Suprapubic skin (tissue), 4 donors: ENCODE results near the gene CEACAM8. TPM values are rescaled to one million over a fixed set of nuclear protein-coding genes. Genes with fewer than 3 reads are reported as not detected.
"Not testable (repeated sequence)": the region's sequence is repeated elsewhere in the genome, so short reads cannot be mapped to it uniquely, and the experiment has no call there.

ENCODE experiments used
- DNase-seq, 2 donors: peaks; one replicate each; pipeline ENCODE4 v3.0.0-alpha.2; 2019; ENCODE audit warnings: low spot score in 2 of 2
- H3K27ac ChIP-seq: fragments of 200-600 bp; sonication (generic); one replicate; pipeline ENCODE4 v1.5.1; 2019
- H3K27me3 ChIP-seq: fragments of 200-600 bp; sonication (generic); one replicate; pipeline ENCODE4 v1.5.1; 2019
- H3K36me3 ChIP-seq: fragments of 200-600 bp; sonication (generic); one replicate; pipeline ENCODE4 v1.5.1; 2019
- H3K4me1 ChIP-seq: fragments of 200-600 bp; sonication (generic); one replicate; pipeline ENCODE4 v1.5.1; 2019
- H3K4me3 ChIP-seq: fragments of 200-600 bp; sonication (generic); one replicate; pipeline ENCODE4 v1.5.1; 2019; ENCODE audit warnings: mild to moderate bottlenecking
- H3K9me3 ChIP-seq: fragments of 200-600 bp; sonication (generic); one replicate; pipeline ENCODE4 v1.5.1; 2019
- EP300 ChIP-seq: sonication (generic); formaldehyde crosslinking; IDR thresholded peaks from one replicate; pipeline ENCODE4 v1.6.1; 2017; ENCODE audit warnings: antibody characterized with exemption
- POLR2A ChIP-seq, 2 donors: fragments of 450-650 bp; IDR thresholded peaks; one replicate each; pipeline ENCODE4 v1.6.1; 2017; ENCODE audit warnings: antibody characterized with exemption in 2 of 2, mild to moderate bottlenecking in 2 of 2, moderate library complexity in 2 of 2
- POLR2AphosphoS5 ChIP-seq, 3 donors: sonication (generic); formaldehyde crosslinking; IDR thresholded peaks; one replicate each; pipeline ENCODE4 v1.6.1; 2017; ENCODE audit warnings: antibody characterized with exemption in 3 of 3
- WGBS: methylation state at CpG from one replicate; pipeline ENCODE4 v1.1.5; 2018; 5-methylcytosine and 5-hydroxymethylcytosine counted together
- total RNA-seq, 4 donors: library from RNA; depleted of rRNA; stranded (reverse); fragments of >200 nt; gene quantifications; one replicate each; pipeline ENCODE4 v1.1.0, GENCODE V29; 2016
- TF ChIP-seq, protein P1 (sequence below), 2 donors: fragments of 200-600 bp in 1 of 2; fragments of 450-650 bp in 1 of 2; sonication (generic) in 1 of 2; IDR thresholded peaks; one replicate each; pipeline ENCODE4 v1.5.1; 2016 to 2019; ENCODE audit warnings: antibody characterized with exemption in 2 of 2, mild to moderate bottlenecking in 1 of 2, moderate library complexity in 1 of 2

CEACAM8 gene
- total RNA-seq, 4 donors from 2014 or later = 0.18 TPM; not detected in 3

DNA sequence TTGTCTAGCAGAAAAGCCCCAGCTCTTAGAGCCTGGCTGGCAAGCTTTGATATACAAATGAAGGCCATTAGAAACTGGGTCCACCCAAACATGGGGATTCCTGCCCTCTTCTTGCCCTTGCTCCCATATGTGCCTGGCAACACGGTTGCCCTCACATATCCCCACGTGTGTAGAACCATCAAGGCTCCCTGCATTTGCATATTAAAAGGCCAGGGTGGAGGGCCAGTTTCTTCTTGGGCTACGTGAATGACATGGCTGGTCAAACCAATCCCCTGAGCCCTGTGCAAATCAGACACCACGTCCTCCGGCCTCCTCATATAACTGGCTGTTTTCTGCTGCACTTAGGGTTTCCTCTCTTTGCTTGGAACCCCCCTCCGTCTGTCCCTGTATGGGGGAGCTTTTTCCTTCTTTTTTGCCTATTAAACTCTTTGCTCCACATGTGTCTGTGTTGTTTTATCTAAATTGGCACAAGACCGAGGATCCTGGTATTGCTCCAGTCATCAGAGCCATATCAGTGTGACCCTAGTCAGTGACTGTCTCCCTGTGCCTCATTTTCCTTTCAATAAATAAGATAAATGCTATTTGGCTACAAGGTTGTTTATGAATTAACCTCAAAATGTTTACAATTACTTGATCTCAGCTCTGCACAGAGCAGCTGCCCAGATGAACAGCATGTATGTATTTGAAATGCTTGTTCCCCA is 36.1 kb downstream of the CEACAM8 start:
- H3K4me3 ChIP-seq = no peak overlapping the region
- no peak for DNase-seq
- 69% methylated on average over 7 of the region's 7 CpGs for WGBS
- no peak overlapping the region for H3K27ac ChIP-seq
- TF ChIP-seq POLR2A (IDR thresholded peaks at IDR 0.05) (no peak), POLR2AphosphoS5 (IDR thresholded peaks at IDR 0.05) (no peak), EP300 (no peak)
- TF ChIP-seq, protein P1, sequence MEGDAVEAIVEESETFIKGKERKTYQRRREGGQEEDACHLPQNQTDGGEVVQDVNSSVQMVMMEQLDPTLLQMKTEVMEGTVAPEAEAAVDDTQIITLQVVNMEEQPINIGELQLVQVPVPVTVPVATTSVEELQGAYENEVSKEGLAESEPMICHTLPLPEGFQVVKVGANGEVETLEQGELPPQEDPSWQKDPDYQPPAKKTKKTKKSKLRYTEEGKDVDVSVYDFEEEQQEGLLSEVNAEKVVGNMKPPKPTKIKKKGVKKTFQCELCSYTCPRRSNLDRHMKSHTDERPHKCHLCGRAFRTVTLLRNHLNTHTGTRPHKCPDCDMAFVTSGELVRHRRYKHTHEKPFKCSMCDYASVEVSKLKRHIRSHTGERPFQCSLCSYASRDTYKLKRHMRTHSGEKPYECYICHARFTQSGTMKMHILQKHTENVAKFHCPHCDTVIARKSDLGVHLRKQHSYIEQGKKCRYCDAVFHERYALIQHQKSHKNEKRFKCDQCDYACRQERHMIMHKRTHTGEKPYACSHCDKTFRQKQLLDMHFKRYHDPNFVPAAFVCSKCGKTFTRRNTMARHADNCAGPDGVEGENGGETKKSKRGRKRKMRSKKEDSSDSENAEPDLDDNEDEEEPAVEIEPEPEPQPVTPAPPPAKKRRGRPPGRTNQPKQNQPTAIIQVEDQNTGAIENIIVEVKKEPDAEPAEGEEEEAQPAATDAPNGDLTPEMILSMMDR (IDR thresholded peaks at IDR 0.05) = no peak
- no peaks in the 10 kb centered on the region for H3K36me3 ChIP-seq
- peaks cover 2% of the 10 kb centered on the region for H3K4me1 ChIP-seq
- H3K9me3 ChIP-seq = no peaks in the 10 kb centered on the region
- H3K27me3 ChIP-seq = no peaks in the 10 kb centered on the region

DNA sequence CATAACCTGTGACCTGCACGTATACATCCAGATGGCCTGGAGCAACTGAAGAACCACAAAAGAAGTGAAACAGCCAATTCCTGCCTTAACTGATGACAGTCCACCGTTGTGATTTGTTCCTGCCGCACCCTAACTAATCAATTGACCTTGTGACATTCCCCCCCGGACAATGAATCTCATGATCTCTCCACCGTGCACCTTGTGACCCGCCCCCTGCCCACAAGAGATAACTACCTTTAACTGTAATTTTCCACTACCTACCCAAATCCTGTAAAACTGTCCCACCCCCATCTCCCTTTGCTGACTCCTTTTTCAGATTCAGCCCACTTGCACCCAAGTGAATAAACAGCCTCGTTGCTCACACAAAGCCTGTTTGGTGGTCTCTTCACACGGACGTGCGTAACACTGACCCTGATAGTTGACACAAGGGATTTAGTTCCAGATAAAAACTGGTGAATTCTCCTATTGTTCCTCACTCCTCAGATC is 37.3 kb downstream of the CEACAM8 start:
- not testable (repeated sequence) for H3K4me1 ChIP-seq, DNase-seq, H3K27me3 ChIP-seq, H3K36me3 ChIP-seq, H3K9me3 ChIP-seq, H3K27ac ChIP-seq, H3K4me3 ChIP-seq
- WGBS = 84% methylated on average over 10 of the region's 10 CpGs

DNA sequence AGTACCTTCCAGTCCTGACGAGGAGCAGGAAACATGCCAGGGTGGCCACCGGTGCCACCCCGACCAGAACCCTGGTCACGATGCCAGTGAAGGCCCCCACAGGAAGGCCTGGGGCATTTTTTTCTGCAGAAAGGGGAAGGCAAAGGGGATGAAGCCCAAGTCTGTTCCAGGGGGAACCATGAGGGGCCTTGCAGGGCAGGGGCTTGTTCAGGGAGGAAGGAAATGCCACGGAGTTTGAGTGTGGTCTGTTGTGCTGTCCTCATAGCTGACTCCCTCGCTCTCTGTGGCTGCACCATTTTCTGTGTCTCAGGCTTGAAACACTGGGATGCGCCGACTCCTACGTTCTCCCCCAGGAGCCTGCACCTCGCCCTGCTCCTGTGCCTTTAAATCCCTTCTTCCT is 38.9 kb downstream of the CEACAM8 start:
- no peak overlapping the region for H3K4me3 ChIP-seq
- WGBS = 60% methylated on average over 10 of the region's 10 CpGs
- H3K36me3 ChIP-seq = no peaks in the 10 kb centered on the region
- no peak for DNase-seq
- no peaks in the 10 kb centered on the region for H3K9me3 ChIP-seq
- H3K27me3 ChIP-seq = peaks cover 5% of the 10 kb centered on the region
- no peak overlapping the region for H3K27ac ChIP-seq
- TF ChIP-seq, protein P1 (IDR thresholded peaks at IDR 0.05) = no peak
- no peak for TF ChIP-seq POLR2A (IDR thresholded peaks at IDR 0.05)
- no peak for TF ChIP-seq POLR2AphosphoS5 (IDR thresholded peaks at IDR 0.05)
- no peak for TF ChIP-seq EP300
- H3K4me1 ChIP-seq = no peaks in the 10 kb centered on the region

DNA sequence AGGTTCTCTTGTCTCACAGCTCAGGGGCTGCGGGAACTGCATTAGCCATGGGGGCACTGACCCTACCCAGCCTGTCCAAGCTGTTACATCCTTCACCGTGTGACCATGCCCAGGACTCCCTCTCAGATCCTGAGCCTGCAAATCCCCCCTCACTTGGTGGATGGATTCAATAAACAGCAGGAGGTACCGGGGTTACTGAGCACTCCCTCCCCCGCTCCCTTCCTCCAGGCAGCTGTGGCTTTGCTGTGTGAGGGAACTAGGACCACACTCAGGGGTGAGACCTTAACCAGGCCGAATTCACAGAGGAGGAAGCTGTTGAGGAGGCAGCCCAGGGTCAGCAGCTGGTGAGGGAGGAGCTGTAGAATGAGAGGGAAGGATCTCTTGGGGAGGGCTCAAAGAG is 39.4 kb downstream of the CEACAM8 start:
- no peaks in the 10 kb centered on the region for H3K4me1 ChIP-seq
- no peak for TF ChIP-seq EP300
- TF ChIP-seq, protein P1 (IDR thresholded peaks at IDR 0.05) = no peak
- TF ChIP-seq POLR2A (IDR thresholded peaks at IDR 0.05) = no peak
- no peak for DNase-seq
- H3K36me3 ChIP-seq = no peaks in the 10 kb centered on the region
- H3K27ac ChIP-seq = no peak overlapping the region
- H3K4me3 ChIP-seq = no peak overlapping the region
- peaks cover 5% of the 10 kb centered on the region for H3K27me3 ChIP-seq
- 54% methylated on average over 5 of the region's 5 CpGs for WGBS
- no peaks in the 10 kb centered on the region for H3K9me3 ChIP-seq

DNA sequence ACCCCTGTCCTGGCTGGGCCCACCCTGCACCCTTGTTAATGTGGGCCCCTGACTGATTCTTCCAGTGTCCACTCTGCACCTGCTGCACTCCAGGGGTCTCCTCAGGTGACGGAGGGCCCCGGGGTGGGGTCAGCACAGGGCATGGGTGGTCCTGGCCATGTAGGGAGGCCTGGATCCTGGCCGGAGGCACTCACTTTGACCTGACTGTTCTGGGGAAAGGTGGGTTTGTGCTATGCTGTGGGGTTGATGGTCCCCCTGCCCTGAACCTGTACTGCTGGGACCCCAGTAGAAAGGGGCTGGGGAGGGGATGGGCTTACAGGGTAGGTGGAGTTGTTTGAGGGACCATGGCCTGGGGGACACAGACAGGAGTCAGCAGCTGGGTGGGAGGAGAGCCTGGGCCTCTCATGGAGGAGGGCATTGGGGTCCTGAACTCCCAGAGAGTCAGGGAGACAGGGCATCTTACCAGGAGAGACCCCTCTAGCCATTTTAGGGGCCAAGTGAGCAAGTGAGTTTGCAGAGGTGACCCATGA is 40.6 kb downstream of the CEACAM8 start:
- Histone ChIP-seq H3K4me3 (no peak overlapping the region), H3K27ac (no peak overlapping the region), H3K4me1 (no peaks in the 10 kb centered on the region), H3K9me3 (no peaks in the 10 kb centered on the region), H3K36me3 (no peaks in the 10 kb centered on the region), H3K27me3 (peaks cover 5% of the 10 kb centered on the region)
- no peak for DNase-seq
- no peak for TF ChIP-seq EP300
- TF ChIP-seq, protein P1 (IDR thresholded peaks at IDR 0.05) = no peak
- TF ChIP-seq POLR2AphosphoS5 (IDR thresholded peaks at IDR 0.05) = no peak
- TF ChIP-seq POLR2A (IDR thresholded peaks at IDR 0.05) = no peak
- WGBS = no CpG with 5 or more reads among the region's 3 CpGs
